ENCODE data around the gene SLX4IP.

The SLX4IP gene

GRCh38 chr20:10639077-10639736, 204.1 kb downstream of the SLX4IP start:
- no peak for DNase-seq

DNA sequence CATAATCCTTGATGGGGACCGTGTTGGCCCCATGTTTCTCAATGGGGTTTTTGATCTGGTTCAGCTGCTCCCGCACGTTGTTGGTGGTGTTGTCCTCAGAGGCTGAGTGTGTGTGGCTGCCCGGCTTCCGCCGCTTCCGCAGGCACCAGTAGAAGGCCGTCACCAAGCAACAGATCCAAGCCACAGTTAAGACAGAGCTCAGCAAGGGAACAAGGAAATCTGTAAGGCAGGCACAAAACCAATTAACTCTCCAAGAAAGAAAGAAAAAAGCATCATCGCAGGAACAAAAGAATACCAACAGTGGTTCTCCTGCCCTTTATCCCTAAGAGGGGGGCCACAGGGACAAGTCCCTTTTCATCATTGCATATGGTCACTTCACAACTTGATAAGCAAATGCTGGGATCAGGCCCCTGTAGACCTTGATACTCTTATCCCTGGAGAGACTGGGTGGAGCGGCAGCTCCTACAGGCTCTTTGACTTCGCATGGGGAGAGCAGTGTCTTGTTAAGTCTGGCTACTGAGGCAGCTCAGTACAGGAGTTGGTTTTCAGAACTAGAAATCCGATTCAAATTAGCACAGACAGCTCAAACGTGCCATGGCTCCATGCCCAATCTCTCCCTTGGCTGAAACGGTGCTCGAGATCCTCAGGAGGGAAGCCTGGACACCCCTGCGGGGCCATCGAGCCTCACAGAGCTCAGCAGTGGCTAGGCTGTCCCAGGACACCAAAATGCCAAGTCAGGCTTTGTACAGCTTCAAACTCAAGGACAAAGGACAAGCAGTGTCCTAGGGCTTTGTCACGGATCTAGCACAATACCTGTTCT, 204.8 kb downstream of the SLX4IP start:
- no peak for DNase-seq

DNA sequence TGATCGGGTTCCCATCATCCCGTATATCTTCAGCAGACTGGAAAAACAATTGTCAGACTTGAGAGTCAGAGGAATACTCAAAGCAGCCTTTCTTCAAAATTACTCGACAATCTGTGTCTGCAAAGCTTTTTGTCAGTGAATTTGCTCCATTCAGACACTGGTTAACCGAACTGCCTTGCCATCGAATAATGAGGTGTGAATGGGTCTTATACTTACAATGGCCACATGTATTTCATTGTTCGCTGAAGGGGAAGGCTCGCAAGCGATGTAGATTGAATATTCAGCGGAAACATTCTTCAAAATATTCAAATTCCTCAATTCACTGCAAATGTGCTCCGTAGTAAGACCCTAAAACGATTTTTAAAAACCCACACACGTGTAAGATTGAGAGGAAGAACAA, 205.8 kb downstream of the SLX4IP start:
- no peak for DNase-seq

GRCh38 chr20:10641467-10641866, 206.4 kb downstream of the SLX4IP start:
- no peak for DNase-seq

DNA sequence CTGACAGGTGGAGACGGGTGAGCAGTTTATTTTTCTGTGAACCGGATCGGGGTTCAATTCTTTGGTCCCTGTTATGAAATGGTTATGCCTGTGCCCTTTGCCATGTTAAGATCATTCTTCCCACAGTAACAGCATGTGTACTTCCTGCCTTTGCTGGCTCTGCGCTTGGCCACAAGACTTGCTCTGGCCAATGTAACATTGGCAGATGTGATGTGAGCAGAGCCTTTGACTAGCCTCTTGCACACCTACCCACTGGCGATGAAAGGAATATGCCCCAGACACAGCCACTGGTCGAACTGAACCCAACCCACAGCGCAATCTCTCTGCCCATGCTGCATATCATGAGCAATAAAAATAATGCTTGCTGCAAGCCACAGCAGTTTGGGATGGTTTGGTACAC, 206.8 kb downstream of the SLX4IP start:
- no peak for DNase-seq

- no peak for DNase-seq
Observed at GRCh38 chr20:10642856-10643559, 207.9 kb downstream of the SLX4IP start.

DNA sequence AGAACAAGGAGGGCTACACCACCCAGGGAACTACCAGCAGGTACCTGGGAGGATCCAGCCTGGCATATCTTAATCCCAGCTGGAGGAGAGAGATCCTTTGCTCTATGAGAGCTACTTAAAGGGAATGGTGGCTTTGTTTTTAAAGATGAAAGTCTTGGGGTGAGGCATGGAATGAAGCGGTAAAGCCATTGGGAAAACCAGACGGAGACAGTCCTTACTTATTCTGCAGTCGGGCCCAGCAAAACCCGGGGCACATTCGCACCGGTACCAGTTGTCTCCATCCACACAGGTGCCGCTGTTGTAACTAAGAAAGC, 208.4 kb downstream of the SLX4IP start:
- DNase-seq = no peak

- no peak for DNase-seq
Observed at GRCh38 chr20:10644458-10645204, 209.5 kb downstream of the SLX4IP start.

GRCh38 chr20:10645205-10645570, 210.1 kb downstream of the SLX4IP start:
- no peak for DNase-seq

GRCh38 chr20:10646006-10646405, 210.9 kb downstream of the SLX4IP start:
- DNase-seq = no peak

DNA sequence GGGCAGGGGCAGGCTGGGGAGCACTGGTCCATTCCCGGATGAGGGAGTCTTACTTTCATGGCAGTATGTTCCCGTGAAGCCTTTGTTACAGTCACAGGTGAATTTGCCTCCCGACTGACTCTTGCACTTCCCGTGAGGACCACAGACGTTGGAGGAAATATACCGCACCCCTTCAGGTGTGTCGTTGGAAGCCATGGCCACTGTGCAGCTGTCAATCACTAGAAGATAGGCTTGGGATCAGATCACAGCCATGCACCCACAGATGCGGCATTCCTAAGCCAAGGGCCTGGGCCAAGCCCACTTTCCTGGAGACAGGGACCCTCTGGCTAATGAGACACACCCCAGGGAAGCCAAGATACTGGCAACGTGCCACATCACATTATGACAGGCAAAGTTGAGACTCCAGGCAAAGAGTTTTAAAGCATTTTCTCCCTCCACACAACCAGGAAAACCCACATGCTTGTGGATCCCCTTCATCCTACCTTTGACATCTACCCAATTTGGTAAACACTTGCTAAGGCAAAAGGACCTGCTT, 211.8 kb downstream of the SLX4IP start:
- DNase-seq = no peak

DNA sequence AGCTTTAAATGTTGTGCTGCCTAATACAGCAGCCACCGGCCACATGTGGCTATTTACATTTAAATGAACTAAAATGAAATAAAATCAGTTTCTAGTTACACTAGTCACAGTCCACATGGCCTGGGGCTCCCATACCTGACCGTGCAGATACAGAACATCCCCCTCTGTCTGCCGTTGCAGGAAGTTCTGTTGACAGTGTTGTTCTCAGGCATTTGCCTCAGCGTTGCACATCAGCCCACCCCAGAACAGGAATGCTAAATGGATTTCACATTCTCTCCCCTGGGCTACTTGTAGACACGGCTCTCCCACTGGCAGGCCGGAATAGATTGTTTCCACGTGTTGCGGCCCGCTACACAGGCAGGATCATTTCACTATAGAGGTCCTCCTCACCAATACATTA, 212.4 kb downstream of the SLX4IP start:
- no peak for DNase-seq

- DNase-seq = no peak
Observed at GRCh38 chr20:10647909-10648308, 212.8 kb downstream of the SLX4IP start.

GRCh38 chr20:10648651-10649050, 213.5 kb downstream of the SLX4IP start:
- DNase-seq = no peak

DNA sequence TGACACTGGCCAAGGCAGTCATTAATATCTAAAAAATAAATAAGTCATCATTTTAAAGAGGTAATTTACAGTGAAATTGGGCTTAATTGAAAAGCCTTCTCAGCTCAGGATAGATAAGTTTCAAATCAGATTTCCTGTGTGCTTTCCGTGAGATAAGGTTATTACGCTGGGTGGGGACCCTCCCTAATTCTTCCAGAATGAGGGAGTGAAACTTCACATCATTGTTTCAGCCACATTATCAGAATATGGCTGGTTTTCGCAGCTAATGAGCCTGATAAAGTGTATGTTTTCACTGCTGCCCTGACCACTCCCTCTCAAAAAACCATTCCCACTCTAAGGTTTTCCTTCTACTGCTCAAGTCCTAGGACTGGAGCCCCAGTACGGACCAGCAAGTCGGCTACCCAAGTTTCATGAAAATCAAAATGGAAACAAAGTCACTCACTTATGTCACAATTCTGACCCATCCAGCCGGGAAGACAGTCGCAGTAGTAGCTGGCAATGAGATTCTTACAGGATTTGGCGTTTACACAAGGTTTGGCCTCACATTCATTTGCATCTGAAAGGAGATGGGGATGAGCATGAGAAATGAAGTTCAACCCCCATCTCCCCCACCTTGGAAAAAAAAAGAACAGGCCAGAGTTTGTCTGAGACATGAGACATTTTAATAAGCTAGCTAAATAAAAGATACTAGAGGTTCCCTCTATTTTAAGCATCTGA, 214.1 kb downstream of the SLX4IP start:
- no peak for DNase-seq

GRCh38 chr20:10649797-10650160, 214.7 kb downstream of the SLX4IP start:
- no peak for DNase-seq

DNA sequence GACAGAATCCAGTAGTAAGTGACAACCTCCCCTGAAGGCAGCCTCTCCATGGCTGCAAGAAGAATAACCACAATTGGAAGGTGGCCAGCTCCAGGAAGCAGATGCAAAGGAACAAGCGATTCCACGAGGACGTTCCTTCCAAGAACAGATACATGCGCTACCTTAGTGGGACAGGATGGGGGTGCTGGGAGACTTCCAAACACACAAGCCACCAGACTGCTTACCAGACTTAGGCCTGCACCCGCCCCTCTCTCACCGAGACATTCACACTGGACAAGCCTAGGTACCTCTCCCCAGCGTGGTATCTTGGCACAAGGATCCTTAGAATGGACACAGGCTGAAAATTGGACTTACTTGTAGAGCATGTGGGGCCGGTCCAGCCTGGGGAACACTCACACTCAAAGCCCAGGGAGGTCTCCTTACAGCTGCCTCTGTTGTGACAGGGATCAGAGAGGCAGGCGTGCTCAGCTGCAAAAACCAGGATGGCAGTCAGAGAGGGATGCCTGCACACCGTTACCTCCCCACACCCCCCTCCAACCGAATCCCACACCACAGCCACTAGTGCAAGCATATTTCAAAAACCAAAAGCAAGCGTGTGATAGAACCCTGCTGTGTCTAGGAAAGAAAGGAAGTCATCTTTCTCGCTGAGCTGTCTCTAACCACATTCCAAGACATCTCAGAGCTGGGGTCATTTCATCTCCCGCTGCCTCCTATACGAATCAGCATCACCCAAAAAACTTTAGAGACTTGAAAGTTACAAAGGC, 216.3 kb downstream of the SLX4IP start:
- DNase-seq = peak; percentile 3

DNA sequence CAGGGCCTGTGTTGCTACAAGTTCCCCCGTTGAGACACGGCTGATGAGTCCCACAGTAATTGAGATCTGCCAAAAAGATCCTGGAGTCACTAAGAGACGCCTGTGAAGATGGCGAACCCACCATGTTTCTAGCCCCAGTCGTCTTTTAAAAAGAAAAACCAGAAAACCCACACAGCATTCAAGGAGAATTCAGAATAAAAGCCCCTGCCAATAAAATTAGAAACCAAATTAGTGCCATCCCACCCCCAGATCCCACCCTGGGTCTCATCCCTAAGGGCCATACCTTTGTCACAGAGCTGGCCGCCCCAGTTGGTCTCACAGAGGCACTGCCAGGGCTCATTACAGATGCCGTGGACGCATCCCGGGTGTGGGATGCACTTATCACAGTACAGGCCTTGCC, 217.1 kb downstream of the SLX4IP start:
- no peak for DNase-seq

- DNase-seq = peak; percentile 53
Observed at GRCh38 chr20:10652660-10653261, 217.7 kb downstream of the SLX4IP start.

DNA sequence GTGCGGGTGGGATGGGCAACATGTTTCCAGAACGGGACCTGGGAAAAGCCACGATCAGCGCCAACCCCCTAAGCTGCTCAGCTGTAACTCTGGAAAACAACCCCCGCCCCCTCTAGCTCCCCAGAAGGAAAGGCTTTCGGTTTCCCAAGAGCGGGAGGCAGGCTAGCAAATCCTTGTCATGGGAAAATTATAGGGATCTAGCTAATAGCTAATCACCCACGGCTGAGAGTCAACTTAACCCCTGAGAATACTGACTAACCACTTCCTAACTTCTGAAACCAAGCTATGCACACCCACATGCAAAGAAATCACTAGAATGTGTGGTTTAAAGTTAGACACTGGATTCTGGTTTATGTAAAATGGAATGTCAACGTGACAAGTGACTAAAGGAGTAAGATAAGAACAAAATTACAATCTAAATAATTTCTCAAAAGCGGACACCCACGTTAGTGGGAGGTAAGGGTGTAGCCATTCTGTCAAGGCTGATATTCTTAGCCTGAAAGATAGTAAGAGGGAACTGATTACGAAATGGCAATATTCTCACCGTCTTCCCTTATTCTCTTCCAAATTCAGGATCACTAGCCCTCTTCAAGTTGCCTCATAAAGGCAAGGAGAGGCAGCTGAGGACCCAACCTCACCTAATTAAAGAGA, 218.6 kb downstream of the SLX4IP start:
- DNase-seq = peak; percentile 24

DNA sequence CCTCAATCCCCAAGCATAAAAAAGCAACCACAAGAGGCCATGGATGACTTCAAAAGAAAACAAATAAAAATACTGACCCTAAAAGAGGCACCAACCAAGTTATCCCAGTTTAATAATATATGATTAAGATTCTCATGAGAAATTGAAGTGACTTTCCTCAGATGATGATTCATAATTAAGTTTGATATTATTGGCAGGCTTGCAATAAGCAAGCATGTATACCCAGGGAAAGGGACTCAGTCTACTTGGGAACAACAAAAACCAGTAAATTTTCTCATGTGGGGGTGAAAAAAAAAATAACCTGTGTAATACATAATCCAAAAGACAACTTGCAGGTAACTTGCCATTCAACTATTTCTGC, 219.1 kb downstream of the SLX4IP start:
- DNase-seq = peak; percentile 61
